ENCODE data around the gene SRGAP1.

DNA sequence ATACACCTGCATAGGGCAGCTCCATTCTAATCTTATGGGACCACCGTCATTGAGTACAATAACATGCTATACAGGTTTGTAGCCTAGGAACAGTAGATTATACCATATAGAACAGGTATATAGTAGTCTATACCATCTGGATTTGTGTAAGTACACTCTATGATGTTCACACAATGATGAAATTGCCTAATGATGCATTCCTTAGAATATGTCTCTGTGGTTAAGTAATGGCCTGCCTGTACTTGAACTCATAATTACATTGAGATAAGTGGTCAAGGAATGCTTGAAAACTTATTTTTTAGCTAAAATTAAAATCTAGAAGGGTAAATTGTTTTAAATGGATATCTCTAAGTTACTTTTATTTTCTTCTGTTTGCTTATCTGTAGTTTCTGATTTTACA, 152.7 kb downstream of the SRGAP1 start:
- TF ChIP-seq POLR2A (IDR thresholded peaks at IDR 0.05): no peak
- TF ChIP-seq, protein P1, sequence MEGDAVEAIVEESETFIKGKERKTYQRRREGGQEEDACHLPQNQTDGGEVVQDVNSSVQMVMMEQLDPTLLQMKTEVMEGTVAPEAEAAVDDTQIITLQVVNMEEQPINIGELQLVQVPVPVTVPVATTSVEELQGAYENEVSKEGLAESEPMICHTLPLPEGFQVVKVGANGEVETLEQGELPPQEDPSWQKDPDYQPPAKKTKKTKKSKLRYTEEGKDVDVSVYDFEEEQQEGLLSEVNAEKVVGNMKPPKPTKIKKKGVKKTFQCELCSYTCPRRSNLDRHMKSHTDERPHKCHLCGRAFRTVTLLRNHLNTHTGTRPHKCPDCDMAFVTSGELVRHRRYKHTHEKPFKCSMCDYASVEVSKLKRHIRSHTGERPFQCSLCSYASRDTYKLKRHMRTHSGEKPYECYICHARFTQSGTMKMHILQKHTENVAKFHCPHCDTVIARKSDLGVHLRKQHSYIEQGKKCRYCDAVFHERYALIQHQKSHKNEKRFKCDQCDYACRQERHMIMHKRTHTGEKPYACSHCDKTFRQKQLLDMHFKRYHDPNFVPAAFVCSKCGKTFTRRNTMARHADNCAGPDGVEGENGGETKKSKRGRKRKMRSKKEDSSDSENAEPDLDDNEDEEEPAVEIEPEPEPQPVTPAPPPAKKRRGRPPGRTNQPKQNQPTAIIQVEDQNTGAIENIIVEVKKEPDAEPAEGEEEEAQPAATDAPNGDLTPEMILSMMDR (IDR thresholded peaks at IDR 0.05): no peak

All from gastroesophageal sphincter (tissue), 3 donors.